Gastrocnemius medialis (tissue), 4 donors: ENCODE results near the gene CENPX. TPM values are rescaled to one million over a fixed set of nuclear protein-coding genes. Genes with fewer than 3 reads are reported as not detected.

Source experiments
- ATAC-seq, 2 donors: fragments of 150-250 bp; one replicate each; pipeline ENCODE4 v1.9.1; 2016
- DNase-seq, 2 donors: peaks; one replicate each; pipeline ENCODE4 v3.0.0-alpha.2; 2019
- H3K27ac ChIP-seq, 4 donors: fragments of 200-600 bp; sonication (generic); 1 replicate in 1 of 4; 2 replicates in 3 of 4; pipeline ENCODE4 v1.5.1; 2016 to 2018; ENCODE audit warnings: mild to moderate bottlenecking in 2 of 4, moderate library complexity in 1 of 4
- H3K27me3 ChIP-seq, 3 donors: fragments of 200-600 bp; sonication (generic) in 2 of 3; 1 replicate in 1 of 3; 2 replicates in 2 of 3; pipeline versions ENCODE4 v1.5.1 to v1.6.0; 2016 to 2019; ENCODE audit warnings: mild to moderate bottlenecking in 1 of 3, moderate library complexity in 1 of 3
- H3K36me3 ChIP-seq, 2 donors: fragments of 200-600 bp; sonication (generic) in 1 of 2; one replicate each; pipeline ENCODE4 v1.5.1; 2017 to 2018
- H3K4me1 ChIP-seq, 2 donors: fragments of 200-600 bp; sonication (generic) in 1 of 2; one replicate each; pipeline ENCODE4 v1.5.1; 2016 to 2017; ENCODE audit warnings: mild to moderate bottlenecking in 2 of 2
- H3K4me3 ChIP-seq, 4 donors: fragments of 200-600 bp; sonication (generic) in 3 of 4; 1 replicate in 1 of 4; 2 replicates in 3 of 4; pipeline ENCODE4 v1.5.1; 2016 to 2019; ENCODE audit warnings: mild to moderate bottlenecking in 2 of 4
- H3K9me3 ChIP-seq, 3 donors: fragments of 200-600 bp; sonication (generic) in 2 of 3; 1 replicate in 1 of 3; 2 replicates in 2 of 3; pipeline ENCODE4 v1.5.1; 2016 to 2019
- POLR2A ChIP-seq, 2 donors: fragments of 450-650 bp; IDR thresholded peaks; one replicate each; pipeline ENCODE4 v1.6.1; 2017; ENCODE audit warnings: antibody characterized with exemption in 2 of 2, mild to moderate bottlenecking in 2 of 2, moderate library complexity in 2 of 2
- in situ Hi-C, 4 donors: fragments of 200-750 bp; cut with MboI; loops; one replicate each; pipeline versions ENCODE4 v1.15.0 to v1.8.0; 2017; ENCODE audit warnings: low sequenced_read_pairs in 4 of 4
- intact Hi-C: fragments of 100-400 bp; cut with DNase I; formaldehyde crosslinking; loops from one replicate; pipeline ENCODE4 v1.15.1; 2023; ENCODE audit warnings: low total_unique reads
- total RNA-seq, 4 donors: library from RNA; depleted of rRNA; stranded (reverse); fragments of >200 nt; gene quantifications; one replicate each; pipeline versions ENCODE4 v1.1.0 to v1.2.3, GENCODE V29; 2016
- TF ChIP-seq, protein P1 (sequence below), 5 experiments: fragments of 450-650 bp in 3 of 5; fragments of 200-600 bp in 2 of 5; sonication (generic) in 2 of 5; IDR thresholded peaks in 4 of 5; conservative IDR thresholded peaks in 1 of 5; 1 replicate in 4 of 5; 2 replicates in 1 of 5; pipeline ENCODE4 v1.5.1; 2016 to 2019; ENCODE audit warnings: antibody characterized with exemption in 5 of 5, mild to moderate bottlenecking in 3 of 5, moderate library complexity in 3 of 5

CENPX gene
- total RNA-seq, 4 donors from 2014 or later, result 41.2 to 62.7 (median 57.0) TPM

DNA sequence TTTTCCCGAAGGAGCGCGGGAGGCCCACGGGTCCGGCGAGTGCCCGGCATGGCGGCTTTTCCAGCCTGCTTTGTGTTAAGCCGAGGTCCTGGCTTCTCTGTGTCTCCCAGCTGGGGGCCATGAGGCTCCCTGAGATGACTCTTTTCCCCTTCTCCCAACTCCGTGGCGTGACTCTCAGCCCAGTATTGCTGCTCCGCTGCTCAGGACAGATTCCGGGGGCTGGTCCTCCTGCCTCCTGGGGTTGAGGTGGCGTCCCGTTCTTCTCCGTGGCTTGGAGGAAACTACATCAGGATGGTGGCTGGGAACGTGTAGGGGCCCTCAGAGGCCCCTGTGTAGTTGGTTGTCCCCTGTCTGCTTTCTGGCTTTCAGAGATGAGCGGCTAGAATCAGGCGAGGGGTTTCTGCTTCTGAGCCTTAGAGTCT lies 30.0 kb upstream of the CENPX start:
- no peaks in the 10 kb centered on the region for H3K27me3 ChIP-seq
- H3K4me3 ChIP-seq, result peak overlapping the region; percentile 64 to 74 (median 70)
- peaks cover 22 to 29% of the 10 kb centered on the region in 2 donors for H3K4me1 ChIP-seq
- no peak for DNase-seq
- peak overlapping the region in 3 of 4 donors; percentile 60 to 72 (median 69) for H3K27ac ChIP-seq
- in situ Hi-C loops (no loop called here), intact Hi-C loops (loop anchor here (5.0 kb wide), 1 partner anchor 45 kb away; the partner anchor contains the start of gene FASN)
- peaks cover 0 to 67% of the 10 kb centered on the region in 2 donors for H3K36me3 ChIP-seq
- ATAC-seq, result no peak
- TF ChIP-seq POLR2A (IDR thresholded peaks at IDR 0.05), result no peak
- TF ChIP-seq, protein P1, sequence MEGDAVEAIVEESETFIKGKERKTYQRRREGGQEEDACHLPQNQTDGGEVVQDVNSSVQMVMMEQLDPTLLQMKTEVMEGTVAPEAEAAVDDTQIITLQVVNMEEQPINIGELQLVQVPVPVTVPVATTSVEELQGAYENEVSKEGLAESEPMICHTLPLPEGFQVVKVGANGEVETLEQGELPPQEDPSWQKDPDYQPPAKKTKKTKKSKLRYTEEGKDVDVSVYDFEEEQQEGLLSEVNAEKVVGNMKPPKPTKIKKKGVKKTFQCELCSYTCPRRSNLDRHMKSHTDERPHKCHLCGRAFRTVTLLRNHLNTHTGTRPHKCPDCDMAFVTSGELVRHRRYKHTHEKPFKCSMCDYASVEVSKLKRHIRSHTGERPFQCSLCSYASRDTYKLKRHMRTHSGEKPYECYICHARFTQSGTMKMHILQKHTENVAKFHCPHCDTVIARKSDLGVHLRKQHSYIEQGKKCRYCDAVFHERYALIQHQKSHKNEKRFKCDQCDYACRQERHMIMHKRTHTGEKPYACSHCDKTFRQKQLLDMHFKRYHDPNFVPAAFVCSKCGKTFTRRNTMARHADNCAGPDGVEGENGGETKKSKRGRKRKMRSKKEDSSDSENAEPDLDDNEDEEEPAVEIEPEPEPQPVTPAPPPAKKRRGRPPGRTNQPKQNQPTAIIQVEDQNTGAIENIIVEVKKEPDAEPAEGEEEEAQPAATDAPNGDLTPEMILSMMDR (IDR thresholded peaks at IDR 0.05 in 4 of 5, conservative IDR thresholded peaks at IDR 0.05 in 1 of 5), result no peak
- no peaks in the 10 kb centered on the region for H3K9me3 ChIP-seq

DNA sequence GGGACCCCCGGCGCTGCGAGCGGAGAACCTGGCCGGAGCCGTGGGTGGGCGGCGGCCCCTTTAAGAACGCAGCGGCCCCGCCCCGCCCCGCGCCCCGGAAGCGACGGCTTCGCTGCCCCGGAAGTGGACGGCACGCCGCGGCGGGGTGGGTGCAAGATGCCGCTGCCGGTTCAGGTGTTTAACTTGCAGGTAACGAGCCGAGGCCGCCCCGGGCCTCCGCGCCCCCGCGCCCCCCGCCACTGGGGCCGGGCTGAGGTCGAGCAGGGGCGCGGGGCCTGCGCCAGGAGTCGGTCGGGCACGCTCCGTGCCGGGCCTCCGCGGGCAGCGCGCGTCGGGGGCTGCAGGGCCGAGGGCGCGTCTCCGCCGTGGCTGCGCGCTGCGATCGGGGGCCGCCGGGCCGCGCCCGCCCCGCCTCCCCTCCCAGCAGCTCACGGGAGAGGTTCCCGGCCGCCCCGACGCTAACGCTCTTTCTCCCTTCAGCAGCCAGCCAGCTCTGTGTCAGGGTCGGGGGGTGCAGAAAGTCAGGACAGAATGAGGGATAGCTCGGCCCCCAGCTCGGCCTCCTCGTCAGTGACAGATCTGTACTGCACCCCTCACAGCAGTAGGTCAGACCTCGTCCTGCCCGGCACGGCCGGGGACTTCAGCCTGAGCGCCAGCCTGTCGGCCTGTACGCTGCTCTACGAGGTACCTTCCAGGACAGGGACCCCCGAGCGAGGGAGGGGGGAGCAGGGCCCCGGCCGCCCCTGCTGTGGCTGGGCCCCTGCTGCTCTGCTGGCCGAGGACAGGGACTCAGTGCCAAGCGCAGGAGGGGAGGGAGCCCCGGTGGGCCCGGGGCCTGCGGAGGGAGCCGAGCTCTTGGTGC lies 29.3 kb upstream of the CENPX start, which contains the start of the genes GPS1 and RFNG:
TSS of gene GPS1 (plus strand) at position 123 of the 862 bp plus-strand sequence. CDS start at position 157, 34 bp downstream.
TSS of gene RFNG (minus strand) at position 36 of the 862 bp plus-strand sequence. CDS start 45 bp downstream, outside the sequence.
- H3K4me3 ChIP-seq, result peak within 1 kb of the TSS; percentile 66 to 87 (median 74)
- DNase-seq, result peak; percentile 46 to 68
- H3K27ac ChIP-seq, result peak within 1 kb of the TSS; percentile 43 to 72 (median 64)
- no peaks in the 10 kb centered on the region for H3K9me3 ChIP-seq
- TF ChIP-seq POLR2A (IDR thresholded peaks at IDR 0.05), result peak; percentile 29 to 51
- TF ChIP-seq, protein P1 (IDR thresholded peaks at IDR 0.05 in 4 of 5, conservative IDR thresholded peaks at IDR 0.05 in 1 of 5), result no peak
- peak; percentile 76 to 85 for ATAC-seq
- in situ Hi-C loops (no loop called here), intact Hi-C loops (loop anchor here (5.0 kb wide), 1 partner anchor 45 kb away; the partner anchor contains the start of gene FASN)
- peaks cover 0 to 68% of the 10 kb centered on the region in 2 donors for H3K36me3 ChIP-seq
- peaks cover 22 to 29% of the 10 kb centered on the region in 2 donors for H3K4me1 ChIP-seq
- H3K27me3 ChIP-seq, result no peaks in the 10 kb centered on the region

DNA sequence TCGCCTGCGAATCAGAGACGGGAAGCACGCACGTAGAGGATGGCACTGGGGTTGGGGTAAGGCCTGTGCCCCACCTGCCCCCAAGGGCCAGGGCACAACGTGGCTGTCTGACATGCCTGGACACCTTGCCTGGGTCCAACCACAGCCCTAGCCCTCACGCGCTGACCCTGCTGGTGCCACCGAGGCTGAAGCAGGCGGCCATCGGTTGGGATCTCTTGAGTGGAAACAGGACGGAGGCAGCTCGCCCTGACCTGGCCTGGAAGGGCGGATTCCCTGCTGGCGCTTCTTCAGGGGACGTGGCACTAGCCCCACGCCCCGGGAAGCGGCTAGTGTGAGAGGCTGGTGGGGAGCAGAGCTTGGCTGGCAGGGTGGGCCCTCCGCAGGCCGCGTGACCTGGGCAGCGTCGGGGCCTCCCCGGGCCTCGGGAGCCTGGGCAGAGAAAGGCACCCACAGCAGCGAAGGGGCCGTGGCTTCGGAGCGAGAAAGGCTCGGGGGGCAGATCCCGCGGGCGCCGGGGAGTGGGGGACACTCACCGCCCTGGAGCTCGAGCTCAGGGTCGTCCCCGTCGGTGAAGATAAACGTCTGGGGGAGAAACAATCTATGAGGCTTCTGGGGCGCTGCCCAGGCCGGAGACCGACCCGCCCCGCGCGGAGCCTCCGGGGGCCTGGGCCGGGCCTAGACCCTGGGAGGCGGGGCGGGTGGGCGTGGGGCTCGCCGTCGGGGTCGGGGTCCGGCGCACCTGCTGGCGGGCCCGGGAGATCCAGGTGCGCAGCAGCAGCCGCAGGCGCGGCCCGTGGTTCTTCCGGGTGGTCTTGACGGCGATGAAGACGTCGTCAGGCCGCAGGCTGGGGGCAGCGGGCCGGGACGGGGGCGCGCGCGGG lies 28.3 kb upstream of the CENPX start:
- Histone ChIP-seq H3K4me3 (peak overlapping the region; percentile 52 to 87 (median 74)), H3K4me1 (peaks cover 22 to 29% of the 10 kb centered on the region in 2 donors), H3K27ac (peak overlapping the region; percentile 36 to 72 (median 58)), H3K27me3 (no peaks in the 10 kb centered on the region), H3K36me3 (peaks cover 0 to 63% of the 10 kb centered on the region in 2 donors), H3K9me3 (no peaks in the 10 kb centered on the region)
- DNase-seq (no peak), ATAC-seq (peak; percentile 16 to 34)
- TF ChIP-seq, protein P1 (IDR thresholded peaks at IDR 0.05 in 4 of 5, conservative IDR thresholded peaks at IDR 0.05 in 1 of 5), result peak in 1 of 5 experiments; percentile 6
- no peak for TF ChIP-seq POLR2A (IDR thresholded peaks at IDR 0.05)
- intact Hi-C loops (loop anchor here (5.0 kb wide), 1 partner anchor 46 kb away; the partner anchor contains the start of gene FASN), in situ Hi-C loops (no loop called here)

DNA sequence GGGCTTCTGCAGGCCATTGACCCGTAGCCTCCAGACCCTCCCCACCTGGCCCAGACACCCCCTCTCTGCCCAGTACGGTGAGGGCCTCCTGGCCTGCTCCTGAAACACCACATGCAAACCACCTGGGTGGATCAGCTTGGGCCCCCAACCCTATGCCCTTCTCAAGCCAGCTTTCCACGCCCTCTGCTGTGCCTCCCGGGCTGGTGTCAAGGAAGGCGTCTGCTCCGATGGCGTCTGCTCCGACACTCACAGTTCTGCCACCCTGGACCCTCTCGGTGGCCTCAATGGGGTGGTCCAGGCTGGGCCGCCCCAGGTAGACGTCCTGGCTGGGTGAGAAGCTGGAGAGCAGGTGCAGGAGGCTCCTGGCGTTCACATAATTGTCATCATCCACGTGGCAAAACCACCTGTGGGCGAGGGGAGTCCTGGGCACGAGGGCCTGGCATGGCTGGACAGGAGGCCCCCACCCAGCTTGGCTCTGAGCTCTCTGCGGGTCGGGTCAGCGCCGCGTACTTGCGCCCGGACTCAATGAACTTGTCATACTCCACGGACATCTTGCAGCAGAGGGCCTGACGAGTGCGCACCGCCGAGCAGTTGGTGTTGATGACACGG lies 27.6 kb upstream of the CENPX start:
- Histone ChIP-seq H3K4me1 (peaks cover 22 to 29% of the 10 kb centered on the region in 2 donors), H3K27me3 (no peaks in the 10 kb centered on the region), H3K4me3 (peak overlapping the region; percentile 52 to 87 (median 74)), H3K9me3 (no peaks in the 10 kb centered on the region), H3K27ac (peak overlapping the region in 3 of 4 donors; percentile 36 to 60 (median 56)), H3K36me3 (peaks cover 0 to 56% of the 10 kb centered on the region in 2 donors)
- in situ Hi-C loops, result no loop called here
- intact Hi-C loops, result loop anchor here (5.0 kb wide), 1 partner anchor 47 kb away; the partner anchor contains the start of gene FASN
- DNase-seq (no peak), ATAC-seq (no peak)
- TF ChIP-seq, protein P1 (IDR thresholded peaks at IDR 0.05 in 4 of 5, conservative IDR thresholded peaks at IDR 0.05 in 1 of 5), result no peak
- TF ChIP-seq POLR2A (IDR thresholded peaks at IDR 0.05), result no peak
